Breast epithelium (tissue), 4 donors: ENCODE data around the gene PGRMC2. TPM values are rescaled to one million over a fixed set of nuclear protein-coding genes. Genes with fewer than 3 reads are reported as not detected.
A peak's percentile ranks its signal among the peaks of the same experiment; 100 is the strongest.

ENCODE experiments used
- DNase-seq, 2 donors: peaks; one replicate each; pipeline ENCODE4 v3.0.0-alpha.2; 2019; ENCODE audit warnings: low spot score in 2 of 2
- H3K27ac ChIP-seq, 2 donors: fragments of 200-600 bp; sonication (generic) in 1 of 2; one replicate each; pipeline ENCODE4 v1.5.1; 2016 to 2019; ENCODE audit warnings: mild to moderate bottlenecking in 1 of 2
- H3K27me3 ChIP-seq, 2 donors: fragments of 200-600 bp; sonication (generic) in 1 of 2; one replicate each; pipeline versions ENCODE4 v1.5.1 to v1.6.0; 2017 to 2019; ENCODE audit warnings: control low read depth in 1 of 2, mild to moderate bottlenecking in 1 of 2
- H3K36me3 ChIP-seq: fragments of 200-600 bp; one replicate; pipeline ENCODE4 v1.5.1; 2019
- H3K4me1 ChIP-seq, 2 donors: fragments of 200-600 bp; sonication (generic); one replicate each; pipeline ENCODE4 v1.5.1; 2016 to 2019; ENCODE audit warnings: control low read depth in 1 of 2
- H3K4me3 ChIP-seq, 3 donors: fragments of 200-600 bp; sonication (generic); 1 replicate in 2 of 3; 2 replicates in 1 of 3; pipeline ENCODE4 v1.5.1; 2016 to 2019; ENCODE audit warnings: mild to moderate bottlenecking in 3 of 3, moderate library complexity in 2 of 3
- H3K9me3 ChIP-seq, 2 donors: fragments of 200-600 bp; sonication (generic) in 1 of 2; one replicate each; pipeline ENCODE4 v1.5.1; 2016 to 2019; ENCODE audit warnings: control low read depth in 1 of 2
- POLR2A ChIP-seq: fragments of 450-650 bp; IDR thresholded peaks from one replicate; pipeline ENCODE4 v1.6.1; 2016; ENCODE audit warnings: antibody characterized with exemption, mild to moderate bottlenecking, moderate library complexity
- POLR2AphosphoS5 ChIP-seq, 3 donors: sonication (generic); formaldehyde crosslinking; IDR thresholded peaks; one replicate each; pipeline ENCODE4 v1.6.1; 2017; ENCODE audit warnings: antibody characterized with exemption in 3 of 3
- intact Hi-C: fragments of 100-400 bp; cut with DNase I; formaldehyde crosslinking; loops from one replicate; pipeline ENCODE4 v1.15.1; 2023; ENCODE audit warnings: low total_unique reads
- total RNA-seq, 3 donors: library from RNA; depleted of rRNA; stranded (reverse); fragments of >200 nt; gene quantifications; one replicate each; pipeline ENCODE4 v1.1.0, GENCODE V29; 2016
- TF ChIP-seq, protein P1 (sequence below), 3 donors: fragments of 450-650 bp; IDR thresholded peaks; one replicate each; pipeline ENCODE4 v1.5.1; 2016 to 2017; ENCODE audit warnings: antibody characterized with exemption in 3 of 3, mild to moderate bottlenecking in 3 of 3, moderate library complexity in 3 of 3

The PGRMC2 gene, protein sequence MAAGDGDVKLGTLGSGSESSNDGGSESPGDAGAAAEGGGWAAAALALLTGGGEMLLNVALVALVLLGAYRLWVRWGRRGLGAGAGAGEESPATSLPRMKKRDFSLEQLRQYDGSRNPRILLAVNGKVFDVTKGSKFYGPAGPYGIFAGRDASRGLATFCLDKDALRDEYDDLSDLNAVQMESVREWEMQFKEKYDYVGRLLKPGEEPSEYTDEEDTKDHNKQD
- 10 to 100 TPM; 34.7 to 51.2 (median 47.5) TPM for total RNA-seq

DNA sequence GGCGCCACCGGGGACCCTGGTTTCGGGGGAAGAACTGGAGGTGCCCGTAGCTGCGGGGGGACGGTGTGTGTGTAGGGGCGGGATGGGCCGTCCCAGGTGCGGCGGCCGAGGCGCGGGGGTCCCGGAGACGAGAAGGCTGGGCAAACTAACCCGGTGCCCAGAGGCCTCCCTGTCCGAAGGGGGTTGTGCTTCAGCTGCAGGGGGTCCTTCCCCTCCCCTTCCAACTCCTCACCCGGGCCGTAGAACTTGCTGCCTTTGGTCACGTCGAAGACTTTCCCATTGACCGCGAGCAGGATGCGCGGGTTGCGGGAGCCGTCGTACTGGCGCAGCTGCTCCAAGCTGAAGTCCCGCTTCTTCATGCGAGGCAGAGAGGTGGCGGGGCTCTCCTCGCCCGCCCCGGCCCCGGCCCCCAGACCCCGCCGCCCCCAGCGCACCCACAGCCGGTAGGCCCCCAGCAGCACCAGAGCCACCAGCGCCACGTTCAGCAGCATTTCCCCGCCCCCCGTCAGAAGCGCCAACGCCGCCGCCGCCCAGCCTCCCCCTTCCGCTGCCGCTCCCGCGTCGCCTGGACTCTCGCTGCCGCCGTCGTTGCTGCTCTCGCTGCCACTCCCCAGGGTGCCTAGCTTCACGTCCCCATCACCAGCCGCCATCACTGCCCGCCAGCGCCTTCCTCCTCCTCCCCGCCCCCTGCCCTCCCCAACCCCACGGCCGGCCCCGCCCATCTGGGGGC lies at the start of gene PGRMC2:
Gene PGRMC2, minus strand, starts transcription at position 673 of the 730 bp plus-strand sequence. Its CDS starts 23 bp downstream, at position 650.
- H3K27ac ChIP-seq, result peak within 1 kb of the TSS; percentile 89 to 95
- intact Hi-C loops, result no loop called here
- no peaks in the 10 kb centered on the region for H3K9me3 ChIP-seq
- H3K4me3 ChIP-seq, result peak within 1 kb of the TSS; percentile 71 to 91 (median 83)
- TF ChIP-seq POLR2AphosphoS5 (IDR thresholded peaks at IDR 0.05), result peak in 1 of 3 donors; percentile 72
- TF ChIP-seq, protein P1, sequence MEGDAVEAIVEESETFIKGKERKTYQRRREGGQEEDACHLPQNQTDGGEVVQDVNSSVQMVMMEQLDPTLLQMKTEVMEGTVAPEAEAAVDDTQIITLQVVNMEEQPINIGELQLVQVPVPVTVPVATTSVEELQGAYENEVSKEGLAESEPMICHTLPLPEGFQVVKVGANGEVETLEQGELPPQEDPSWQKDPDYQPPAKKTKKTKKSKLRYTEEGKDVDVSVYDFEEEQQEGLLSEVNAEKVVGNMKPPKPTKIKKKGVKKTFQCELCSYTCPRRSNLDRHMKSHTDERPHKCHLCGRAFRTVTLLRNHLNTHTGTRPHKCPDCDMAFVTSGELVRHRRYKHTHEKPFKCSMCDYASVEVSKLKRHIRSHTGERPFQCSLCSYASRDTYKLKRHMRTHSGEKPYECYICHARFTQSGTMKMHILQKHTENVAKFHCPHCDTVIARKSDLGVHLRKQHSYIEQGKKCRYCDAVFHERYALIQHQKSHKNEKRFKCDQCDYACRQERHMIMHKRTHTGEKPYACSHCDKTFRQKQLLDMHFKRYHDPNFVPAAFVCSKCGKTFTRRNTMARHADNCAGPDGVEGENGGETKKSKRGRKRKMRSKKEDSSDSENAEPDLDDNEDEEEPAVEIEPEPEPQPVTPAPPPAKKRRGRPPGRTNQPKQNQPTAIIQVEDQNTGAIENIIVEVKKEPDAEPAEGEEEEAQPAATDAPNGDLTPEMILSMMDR (IDR thresholded peaks at IDR 0.05), result no peak
- peaks cover 0 to 21% of the 10 kb centered on the region in 2 donors for H3K4me1 ChIP-seq
- peak; percentile 26 to 53 for DNase-seq
- H3K27me3 ChIP-seq, result no peaks in the 10 kb centered on the region
- H3K36me3 ChIP-seq, result no peaks in the 10 kb centered on the region

DNA sequence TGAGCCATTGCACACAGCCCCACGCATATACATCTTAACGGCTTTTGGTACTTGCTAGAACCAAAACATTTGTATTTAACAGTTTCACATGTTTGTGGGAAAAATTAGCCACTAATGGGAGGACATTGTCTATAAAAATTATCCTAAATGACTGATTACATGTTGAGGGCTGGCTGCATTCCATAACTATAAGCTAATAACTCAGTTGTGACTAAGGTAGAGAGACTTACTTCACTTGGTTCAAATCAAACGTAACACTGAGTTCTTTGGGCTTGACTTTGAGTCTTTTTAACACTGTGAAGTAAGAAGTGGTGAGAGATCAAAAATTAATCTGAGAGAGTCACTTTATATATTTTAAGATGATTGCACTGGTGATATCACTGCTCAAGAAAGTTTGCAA lies 47.9 kb upstream of the PGRMC2 start:
- H3K27me3 ChIP-seq, result no peaks in the 10 kb centered on the region
- no peaks in the 10 kb centered on the region for H3K36me3 ChIP-seq
- H3K4me3 ChIP-seq, result no peak overlapping the region
- no peak for DNase-seq
- H3K4me1 ChIP-seq, result no peaks in the 10 kb centered on the region
- no peaks in the 10 kb centered on the region for H3K9me3 ChIP-seq
- intact Hi-C loops, result no loop called here
- TF ChIP-seq POLR2AphosphoS5 (IDR thresholded peaks at IDR 0.05) (no peak), POLR2A (no peak)
- TF ChIP-seq, protein P1 (IDR thresholded peaks at IDR 0.05), result no peak
- H3K27ac ChIP-seq, result no peak overlapping the region

DNA sequence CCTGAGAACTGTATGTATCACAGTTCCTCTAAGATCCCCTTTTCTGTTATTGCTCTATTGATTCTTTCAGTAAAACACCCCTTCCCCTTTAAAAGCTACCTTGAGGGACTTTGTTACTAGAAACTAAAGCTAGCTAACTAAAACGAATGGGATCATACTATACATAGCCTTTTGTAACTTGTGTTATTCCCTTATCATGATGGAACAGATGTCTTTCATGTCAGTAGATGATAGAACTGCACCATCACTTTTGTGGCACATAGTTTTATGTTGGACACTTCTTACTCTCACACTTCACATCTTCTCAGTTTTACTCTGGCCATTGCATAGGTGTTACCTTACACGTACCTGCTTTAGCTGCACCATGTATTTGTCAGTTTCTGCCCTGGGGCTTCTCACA lies 46.6 kb upstream of the PGRMC2 start:
- TF ChIP-seq, protein P1 (IDR thresholded peaks at IDR 0.05), result no peak
- TF ChIP-seq POLR2AphosphoS5 (IDR thresholded peaks at IDR 0.05) (no peak), POLR2A (no peak)
- Histone ChIP-seq H3K9me3 (no peaks in the 10 kb centered on the region), H3K27ac (no peak overlapping the region), H3K4me1 (no peaks in the 10 kb centered on the region), H3K27me3 (no peaks in the 10 kb centered on the region), H3K36me3 (no peaks in the 10 kb centered on the region), H3K4me3 (no peak overlapping the region)
- DNase-seq, result no peak
- intact Hi-C loops, result no loop called here

DNA sequence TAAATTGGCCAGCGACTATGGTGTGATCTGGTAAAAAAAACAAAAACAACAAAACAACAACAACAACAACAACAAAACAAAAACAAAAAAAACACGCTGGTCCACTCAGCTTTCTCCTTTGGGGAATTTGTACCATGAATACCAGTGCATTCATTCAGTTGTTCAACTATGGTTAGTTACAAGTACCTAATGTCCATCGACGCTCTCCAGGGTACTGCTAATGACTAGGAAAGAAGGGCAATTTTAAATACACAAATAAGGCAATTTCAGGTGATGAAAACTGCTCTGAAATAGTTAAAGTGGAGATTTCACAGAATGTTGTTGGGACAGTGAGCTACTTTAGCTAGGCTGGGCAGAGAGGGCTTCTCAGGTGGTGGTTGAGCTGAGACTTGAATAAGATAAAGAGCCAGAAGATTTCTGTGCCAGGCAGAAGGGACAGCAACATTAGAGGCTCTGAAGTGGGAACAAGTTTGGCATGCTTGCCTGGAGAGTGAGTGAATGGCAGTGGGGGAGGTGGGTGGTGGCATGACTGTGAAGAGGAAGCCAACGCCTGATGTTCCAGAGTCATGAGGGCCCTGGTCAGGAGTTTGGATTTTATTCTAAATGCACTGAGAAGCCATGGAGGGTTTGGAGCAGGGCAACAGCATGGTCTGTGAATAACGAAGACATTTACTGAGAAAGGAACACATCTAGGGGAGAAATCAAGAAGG lies 45.9 kb upstream of the PGRMC2 start:
- TF ChIP-seq POLR2A (no peak), POLR2AphosphoS5 (IDR thresholded peaks at IDR 0.05) (no peak)
- TF ChIP-seq, protein P1 (IDR thresholded peaks at IDR 0.05), result no peak
- Histone ChIP-seq H3K9me3 (no peaks in the 10 kb centered on the region), H3K27me3 (no peaks in the 10 kb centered on the region), H3K36me3 (no peaks in the 10 kb centered on the region), H3K27ac (no peak overlapping the region), H3K4me1 (no peaks in the 10 kb centered on the region), H3K4me3 (no peak overlapping the region)
- no peak for DNase-seq
- intact Hi-C loops, result no loop called here

DNA sequence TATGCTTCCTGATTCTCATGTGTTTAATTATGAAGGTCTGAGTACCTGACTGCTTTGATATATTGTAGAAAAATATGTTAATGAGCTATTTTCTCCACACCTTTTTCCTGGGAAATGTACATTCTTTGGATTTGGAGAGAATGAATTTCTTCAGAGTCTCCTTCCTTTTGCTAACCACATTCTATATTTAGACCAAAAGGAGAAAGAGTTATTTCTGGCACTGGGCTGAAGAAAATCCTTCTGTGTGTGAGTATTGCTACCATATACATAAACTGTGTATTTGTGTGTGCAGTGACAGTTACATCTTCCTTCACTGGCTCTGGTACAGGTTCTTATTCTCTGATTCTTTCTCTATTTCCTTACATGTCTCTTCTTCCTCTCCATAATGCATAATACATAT lies 44.5 kb upstream of the PGRMC2 start:
- no peaks in the 10 kb centered on the region for H3K27me3 ChIP-seq
- TF ChIP-seq, protein P1 (IDR thresholded peaks at IDR 0.05), result no peak
- TF ChIP-seq POLR2AphosphoS5 (IDR thresholded peaks at IDR 0.05) (no peak), POLR2A (no peak)
- no peak overlapping the region for H3K27ac ChIP-seq
- intact Hi-C loops, result no loop called here
- H3K36me3 ChIP-seq, result no peaks in the 10 kb centered on the region
- DNase-seq, result no peak
- H3K4me1 ChIP-seq, result no peaks in the 10 kb centered on the region
- H3K4me3 ChIP-seq, result no peak overlapping the region
- H3K9me3 ChIP-seq, result no peaks in the 10 kb centered on the region
